Stromal cell of bone marrow (primary cell): Measurements from ENCODE around the gene IGFALS.

Experiments used
- DNase-seq: peaks from one replicate; pipeline ENCODE4 v3.0.0-alpha.2; 2012; ENCODE audit warnings: low read depth

Gene IGFALS

GRCh38 chr16:1744338-1744840, 49.1 kb downstream of the IGFALS start:
- no peak for DNase-seq

- no peak for DNase-seq
Measured at GRCh38 chr16:1743376-1744337, 49.8 kb downstream of the IGFALS start.

GRCh38 chr16:1741553-1742165, 51.8 kb downstream of the IGFALS start:
- DNase-seq, result no peak

- DNase-seq, result no peak
Measured at GRCh38 chr16:1740781-1741490, 52.6 kb downstream of the IGFALS start.
